IMR-90 (cell line): Measurements from ENCODE around the gene SYNPO2. TPM values are rescaled to one million over a fixed set of nuclear protein-coding genes. Genes with fewer than 3 reads are reported as not detected.

Experiments
- ATAC-seq: fragments of 200-7000 bp; cut with Tn5 transposase; 2 replicates; pipeline ENCODE4 v1.9.1; 2020; ENCODE audit warnings: low read depth, mild to moderate bottlenecking, moderate library complexity
- BruUV-seq: library from RNA; stranded (reverse); fragments of 400-500 nt; replicated peaks from 2 replicates; lab custom pipeline; 2021; lab: Mats Ljungman, UMichigan
- CTCF ChIA-PET: fragments of 300-600 bp; formaldehyde crosslinking; extraction: SDS; loops from one replicate; lab custom pipeline; 2021; ENCODE audit warnings: antibody characterized with exemption; lab: Yijun Ruan, JAX
- POLR2A ChIA-PET: fragments of 300-600 bp; sonication (Branson Sonifier 250); formaldehyde crosslinking; loops from one replicate; lab custom pipeline; 2022; ENCODE audit warnings: antibody characterized with exemption; ENCODE audit not compliant: unreplicated experiment; lab: Charles Lee
- DNase-seq: peaks from one replicate; pipeline ENCODE4 v3.0.0; 2013
- H2AFZ ChIP-seq: replicated peaks from 2 replicates; pipeline ENCODE3; 2013; ENCODE audit warnings: low read length, mild to moderate bottlenecking; ENCODE audit not compliant: poor library complexity
- H2AK5ac ChIP-seq: 2 replicates; pipeline ENCODE4 v1.6.1; 2013; ENCODE audit warnings: low read depth, low read length, inconsistent platforms
- H2AK9ac ChIP-seq: replicated peaks from 2 replicates; pipeline ENCODE3; 2013; ENCODE audit warnings: mild to moderate bottlenecking, low read depth, low read length, moderate library complexity; ENCODE audit not compliant: poor library complexity
- H2BK120ac ChIP-seq: 2 replicates; pipeline ENCODE4 v1.6.1; 2013; ENCODE audit warnings: low read depth, low read length, inconsistent platforms
- H2BK15ac ChIP-seq: 3 replicates; pipeline ENCODE4 v1.6.1; 2013; ENCODE audit warnings: low read depth, low read length, inconsistent platforms
- H2BK20ac ChIP-seq: 2 replicates; pipeline ENCODE4 v1.6.1; 2013; ENCODE audit warnings: low read depth, mild to moderate bottlenecking, inconsistent platforms, low read length, moderate library complexity
- H2BK5ac ChIP-seq: 2 replicates; pipeline ENCODE4 v1.6.1; 2013; ENCODE audit warnings: mild to moderate bottlenecking, low read depth, low read length, inconsistent platforms; ENCODE audit not compliant: poor library complexity, severe bottlenecking
- H3K14ac ChIP-seq: replicated peaks from 2 replicates; pipeline ENCODE4 v1.6.1; 2013; ENCODE audit warnings: low read depth, low read length, inconsistent platforms
- H3K18ac ChIP-seq: 2 replicates; pipeline ENCODE4 v1.6.1; 2013; ENCODE audit warnings: low read depth, low read length, control low read depth
- H3K23ac ChIP-seq: 2 replicates; pipeline ENCODE4 v1.6.1; 2013; ENCODE audit warnings: low read depth, low read length, inconsistent platforms
- H3K27ac ChIP-seq: 2 replicates; pipeline ENCODE4 v1.5.1; 2013; ENCODE audit warnings: mild to moderate bottlenecking, control low read depth, low read length; ENCODE audit not compliant: insufficient read depth
- H3K27me3 ChIP-seq: 2 replicates; pipeline ENCODE4 v1.6.1; 2013; ENCODE audit warnings: low read length; ENCODE audit not compliant: control insufficient read depth, insufficient read depth
- H3K36me3 ChIP-seq: 2 replicates; pipeline ENCODE4 v1.6.1; 2013; ENCODE audit warnings: low read length, mixed read lengths; ENCODE audit not compliant: control insufficient read depth, insufficient read depth
- H3K4ac ChIP-seq: 2 replicates; pipeline ENCODE4 v1.6.1; 2013; ENCODE audit warnings: low read depth, low read length, inconsistent platforms
- H3K4me1 ChIP-seq: 2 replicates; pipeline ENCODE4 v1.6.1; 2013; ENCODE audit warnings: low read length, mixed read lengths; ENCODE audit not compliant: control insufficient read depth, insufficient read depth
- H3K4me2 ChIP-seq: 2 replicates; pipeline ENCODE4 v1.6.1; 2013; ENCODE audit warnings: low read depth, mild to moderate bottlenecking, control low read depth, low read length, moderate library complexity
- H3K4me3 ChIP-seq: 2 replicates; pipeline ENCODE4 v1.5.1; 2013; ENCODE audit warnings: low read depth, mild to moderate bottlenecking, control low read depth, low read length, moderate library complexity; ENCODE audit not compliant: insufficient read depth
- H3K56ac ChIP-seq: 2 replicates; pipeline ENCODE4 v1.6.1; 2013; ENCODE audit warnings: low read length, inconsistent platforms; ENCODE audit not compliant: insufficient read depth; ENCODE audit errors: extremely low read depth
- H3K79me1 ChIP-seq, 2 experiments: 2 replicates each; pipeline ENCODE4 v1.6.1; 2013; ENCODE audit warnings: low read length in 2 of 2, inconsistent platforms in 1 of 2, low read depth in 1 of 2
- H3K9ac ChIP-seq: 2 replicates; pipeline ENCODE4 v1.6.1; 2013; ENCODE audit warnings: low read depth, low read length, control low read depth
- H3K9me1 ChIP-seq: 2 replicates; pipeline ENCODE4 v1.6.1; 2013; ENCODE audit warnings: low read length, inconsistent platforms; ENCODE audit not compliant: insufficient read depth
- H3K9me3 ChIP-seq: 2 replicates; pipeline ENCODE4 v1.6.1; 2013; ENCODE audit warnings: low read length; ENCODE audit not compliant: control insufficient read depth, insufficient read depth
- H4K20me1 ChIP-seq: 2 replicates; pipeline ENCODE4 v1.6.1; 2013; ENCODE audit warnings: low read length, inconsistent platforms; ENCODE audit not compliant: insufficient read depth
- H4K5ac ChIP-seq: 2 replicates; pipeline ENCODE4 v1.6.1; 2013; ENCODE audit warnings: mild to moderate bottlenecking, low read depth, low read length, control low read depth
- H4K8ac ChIP-seq, 2 experiments: 2 replicates each; pipeline ENCODE4 v1.6.1; 2013; ENCODE audit warnings: low read depth in 2 of 2, low read length in 2 of 2, control low read depth in 1 of 2, inconsistent platforms in 1 of 2
- H4K91ac ChIP-seq: 2 replicates; pipeline ENCODE4 v1.6.1; 2013; ENCODE audit warnings: low read depth, low read length, inconsistent platforms; ENCODE audit not compliant: insufficient read depth
- BHLHE40 ChIP-seq: fragments of 150-350 bp; IDR thresholded peaks from 2 replicates; pipeline ENCODE4 v1.6.1; 2016; ENCODE audit warnings: mild to moderate bottlenecking, low read depth, low read length
- CHD1 ChIP-seq: IDR thresholded peaks from 2 replicates; pipeline ENCODE4 v1.6.1; 2012; ENCODE audit warnings: low read depth, low read length, improper control_type of control experiment
- ELK1 ChIP-seq: fragments of 150-350 bp; IDR thresholded peaks from 2 replicates; pipeline ENCODE4 v1.6.1; 2016; ENCODE audit warnings: low read depth, mild to moderate bottlenecking, low read length, moderate library complexity, borderline replicate concordance
- MAFK ChIP-seq: IDR thresholded peaks from 2 replicates; pipeline ENCODE4 v1.6.1; 2012; ENCODE audit warnings: low read depth, low read length, improper control_type of control experiment
- MAZ ChIP-seq: IDR thresholded peaks from 2 replicates; pipeline ENCODE4 v1.6.1; 2012; ENCODE audit warnings: low read depth, mild to moderate bottlenecking, low read length, improper control_type of control experiment, moderate library complexity, borderline replicate concordance
- MXI1 ChIP-seq: IDR thresholded peaks from 2 replicates; pipeline ENCODE4 v1.6.1; 2012; ENCODE audit warnings: low read depth, mild to moderate bottlenecking, low read length, moderate library complexity, borderline replicate concordance
- NFE2L2 ChIP-seq: fragments of 150-350 bp; IDR thresholded peaks from 2 replicates; pipeline ENCODE4 v1.6.1; 2016; ENCODE audit warnings: low read depth, mild to moderate bottlenecking, low read length
- POLR2A ChIP-seq: IDR thresholded peaks from 2 replicates; pipeline ENCODE4 v1.6.1; 2012; ENCODE audit warnings: mild to moderate bottlenecking, low read depth, low read length
- RAD21 ChIP-seq: IDR thresholded peaks from 2 replicates; pipeline ENCODE4 v1.6.1; 2012; ENCODE audit warnings: low read length, improper control_type of control experiment
- RCOR1 ChIP-seq: IDR thresholded peaks from 2 replicates; pipeline ENCODE4 v1.6.1; 2012; ENCODE audit warnings: mild to moderate bottlenecking, low read length, improper control_type of control experiment; ENCODE audit not compliant: insufficient replicate concordance
- RFX5 ChIP-seq: IDR thresholded peaks from 2 replicates; pipeline ENCODE4 v1.8.0; 2012; ENCODE audit warnings: low read depth, mild to moderate bottlenecking, low read length, moderate library complexity
- USF2 ChIP-seq: fragments of 150-350 bp; IDR thresholded peaks from 2 replicates; pipeline ENCODE4 v1.6.1; 2017; ENCODE audit warnings: mild to moderate bottlenecking, antibody characterized with exemption, low read length, low read depth
- WGBS, 2 experiments: methylation state at CpG; one replicate each; pipeline versions ENCODE4 v1.1.5 to v1.1.7; 2013; ENCODE audit warnings: missing lambda C conversion rate in 2 of 2; ENCODE audit not compliant: insufficient read length in 1 of 2; ENCODE audit errors: extremely low coverage in 2 of 2; 5-methylcytosine and 5-hydroxymethylcytosine counted together
- dilution Hi-C: fragments of 300-500 bp; cut with HindIII; formaldehyde crosslinking; loops from one replicate; pipeline ENCODE4 v1.14.3; 2018; ENCODE audit warnings: low sequenced_read_pairs; ENCODE audit not compliant: unreplicated experiment
- in situ Hi-C: fragments of 300-500 bp; cut with MboI; formaldehyde crosslinking; loops from 3 replicates; pipeline ENCODE4 v1.14.3; 2019; ENCODE audit warnings: low sequenced_read_pairs, inconsistent platforms, mixed read lengths
- intact Hi-C: fragments of 100-400 bp; cut with micrococcal nuclease; formaldehyde crosslinking; loops from 2 replicates; pipeline ENCODE4 v1.10.0; 2022
- polyA plus RNA-seq, 3 experiments: library from polyadenylated mRNA; depleted of rRNA; stranded (reverse); fragments of >200 nt; gene quantifications; 2 replicates each; pipeline ENCODE4 v1.2.3, GENCODE V29; 2012; ENCODE audit warnings: low replicate concordance in 1 of 3
- total RNA-seq: library from RNA; depleted of rRNA; stranded (reverse); fragments of >200 nt; gene quantifications from 2 replicates; pipeline ENCODE4 v1.2.3, GENCODE V29; 2012
- TF ChIP-seq, protein P1 (sequence below): conservative IDR thresholded peaks from 2 replicates; pipeline ENCODE4 v1.5.1; 2012; ENCODE audit warnings: mild to moderate bottlenecking, low read depth, low read length, improper control_type of control experiment

SYNPO2 gene
- total and polyA plus RNA-seq, 2 of the 4 experiments (the other 2 are of a cell fraction): 0.99 to 1.8 TPM

DNA sequence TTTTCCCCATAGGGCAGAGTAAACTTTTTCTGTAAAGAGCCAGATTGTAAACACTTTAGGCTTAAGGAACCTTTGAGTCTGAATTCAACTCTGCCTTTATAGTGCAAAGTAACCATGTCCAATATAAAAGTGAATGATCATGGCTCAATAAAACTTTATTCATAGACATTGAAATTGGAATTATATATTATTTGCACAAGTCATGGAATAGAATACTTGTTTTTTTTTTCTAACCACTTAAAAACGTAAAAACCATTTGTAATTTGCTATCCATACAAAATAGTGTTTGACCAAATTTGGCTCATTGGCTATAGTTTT lies 192.8 kb downstream of the SYNPO2 start:
- no peaks in the 10 kb centered on the region for H4K20me1 ChIP-seq
- TF ChIP-seq RFX5 (no peak), POLR2A (no peak), USF2 (no peak), MAZ (no peak), RCOR1 (no peak), BHLHE40 (no peak), ELK1 (no peak), RAD21 (no peak), NFE2L2 (no peak), MXI1 (no peak), MAFK (no peak), CHD1 (no peak)
- TF ChIP-seq, protein P1, sequence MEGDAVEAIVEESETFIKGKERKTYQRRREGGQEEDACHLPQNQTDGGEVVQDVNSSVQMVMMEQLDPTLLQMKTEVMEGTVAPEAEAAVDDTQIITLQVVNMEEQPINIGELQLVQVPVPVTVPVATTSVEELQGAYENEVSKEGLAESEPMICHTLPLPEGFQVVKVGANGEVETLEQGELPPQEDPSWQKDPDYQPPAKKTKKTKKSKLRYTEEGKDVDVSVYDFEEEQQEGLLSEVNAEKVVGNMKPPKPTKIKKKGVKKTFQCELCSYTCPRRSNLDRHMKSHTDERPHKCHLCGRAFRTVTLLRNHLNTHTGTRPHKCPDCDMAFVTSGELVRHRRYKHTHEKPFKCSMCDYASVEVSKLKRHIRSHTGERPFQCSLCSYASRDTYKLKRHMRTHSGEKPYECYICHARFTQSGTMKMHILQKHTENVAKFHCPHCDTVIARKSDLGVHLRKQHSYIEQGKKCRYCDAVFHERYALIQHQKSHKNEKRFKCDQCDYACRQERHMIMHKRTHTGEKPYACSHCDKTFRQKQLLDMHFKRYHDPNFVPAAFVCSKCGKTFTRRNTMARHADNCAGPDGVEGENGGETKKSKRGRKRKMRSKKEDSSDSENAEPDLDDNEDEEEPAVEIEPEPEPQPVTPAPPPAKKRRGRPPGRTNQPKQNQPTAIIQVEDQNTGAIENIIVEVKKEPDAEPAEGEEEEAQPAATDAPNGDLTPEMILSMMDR: no peak
- no peak overlapping the region for H3K23ac ChIP-seq
- H3K36me3 ChIP-seq: no peaks in the 10 kb centered on the region
- no peak overlapping the region for H3K4ac ChIP-seq
- no peaks in the 10 kb centered on the region for H3K9me3 ChIP-seq
- no peak overlapping the region for H4K5ac ChIP-seq
- H2BK120ac ChIP-seq: no peak overlapping the region
- no peak overlapping the region for H3K4me2 ChIP-seq
- WGBS, 2 experiments: no CpG with 5 or more reads among the region's 1 CpG
- no peak overlapping the region for H3K9ac ChIP-seq
- no peaks in the 10 kb centered on the region for H3K79me1 ChIP-seq
- H3K9me1 ChIP-seq: no peaks in the 10 kb centered on the region
- H4K91ac ChIP-seq: no peak overlapping the region
- H2BK5ac ChIP-seq: no peak overlapping the region
- H4K8ac ChIP-seq: no peak overlapping the region
- H3K14ac ChIP-seq: no peak overlapping the region
- no peak overlapping the region for H2AFZ ChIP-seq
- H3K18ac ChIP-seq: no peak overlapping the region
- no peak overlapping the region for H3K4me3 ChIP-seq
- ATAC-seq: no peak
- intact Hi-C loops (no loop called here), in situ Hi-C loops (no loop called here), dilution Hi-C loops (no loop called here)
- BruUV-seq: no TSS peak
- H2BK15ac ChIP-seq: no peak overlapping the region
- ChIA-PET CTCF (no interaction called here), POLR2A (no interaction called here)
- H3K56ac ChIP-seq: no peak overlapping the region
- H3K27ac ChIP-seq: no peak overlapping the region
- H2AK5ac ChIP-seq: no peak overlapping the region
- no peak for DNase-seq
- no peak overlapping the region for H2AK9ac ChIP-seq
- H2BK20ac ChIP-seq: no peak overlapping the region
- H3K27me3 ChIP-seq: no peaks in the 10 kb centered on the region
- H3K4me1 ChIP-seq: no peaks in the 10 kb centered on the region; the same call in 1 of the 2 replicates
